22Rv1 (cell line): ENCODE data around the gene CNPY1.

Experiments used
- CTCF ChIP-seq: fragments of 450-650 bp; IDR thresholded peaks from 2 replicates; pipeline ENCODE4 v1.5.1; 2017; ENCODE audit warnings: mild to moderate bottlenecking
- ZFX ChIP-seq: fragments of 450-650 bp; IDR thresholded peaks from 2 replicates; pipeline ENCODE4 v1.6.1; 2017; ENCODE audit warnings: antibody characterized with exemption, borderline replicate concordance

- TF ChIP-seq CTCF (no peak), ZFX (no peak)
Measured at GRCh38 chr7:155581954-155582353, 35.6 kb upstream of the CNPY1 start.
